Measurements from ENCODE around the gene GCN1.
"Not testable (repeated sequence)": the region's sequence is repeated elsewhere in the genome, so short reads cannot be mapped to it uniquely, and the experiment has no call there.

GCN1 gene

DNA sequence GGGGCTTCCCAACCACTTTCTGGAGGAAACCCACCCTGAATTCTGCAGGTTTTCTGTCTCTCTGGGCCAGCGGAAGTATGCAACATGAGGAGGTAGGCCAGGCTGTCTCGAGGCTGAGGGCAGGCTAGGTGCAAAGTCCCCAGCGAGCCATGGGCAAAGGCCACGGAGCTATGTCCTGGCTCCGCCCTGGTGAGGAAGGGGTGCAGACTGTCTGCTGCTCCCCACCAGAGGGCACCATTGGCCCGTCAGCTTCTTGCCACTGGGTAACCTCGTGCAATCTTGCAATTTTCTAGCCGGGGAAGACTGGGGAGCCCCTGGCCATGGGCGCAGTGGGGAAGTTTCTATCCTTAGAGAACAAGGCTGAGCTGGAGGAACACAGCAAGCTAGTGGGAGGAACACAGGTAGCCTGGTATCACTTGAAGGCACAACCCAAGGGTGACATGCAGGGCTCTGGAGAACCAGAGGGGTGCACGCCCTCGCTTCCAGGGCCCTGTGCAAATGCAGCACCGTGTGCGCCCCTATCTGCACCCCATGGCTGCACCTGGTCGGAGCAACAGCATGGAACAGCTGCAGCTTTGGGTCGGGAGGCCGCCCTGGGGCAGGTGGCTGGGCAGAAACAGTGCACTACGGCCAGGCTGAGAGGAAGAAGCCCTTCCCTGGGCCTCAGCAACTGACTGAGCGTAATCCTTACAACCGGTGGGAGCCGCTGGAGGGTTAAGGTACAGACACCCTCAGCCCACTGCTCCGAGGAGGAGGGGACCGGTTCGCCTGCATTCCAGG is 34.0 kb upstream of the GCN1 start:
- DNase-seq: peak; percentile 92

DNA sequence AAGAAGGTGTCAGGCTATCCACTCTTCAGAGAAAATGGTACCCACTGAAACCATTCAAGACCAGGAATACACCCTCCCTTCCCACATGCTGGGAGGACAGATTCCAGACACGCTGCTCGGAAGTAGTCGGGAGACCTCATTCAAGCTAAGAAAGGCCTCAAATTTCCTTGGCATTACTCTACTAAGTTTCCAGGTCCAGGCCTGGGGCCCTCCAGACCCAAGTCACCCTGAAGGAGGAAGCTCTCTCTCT is 33.5 kb upstream of the GCN1 start:
- DNase-seq: no peak

DNA sequence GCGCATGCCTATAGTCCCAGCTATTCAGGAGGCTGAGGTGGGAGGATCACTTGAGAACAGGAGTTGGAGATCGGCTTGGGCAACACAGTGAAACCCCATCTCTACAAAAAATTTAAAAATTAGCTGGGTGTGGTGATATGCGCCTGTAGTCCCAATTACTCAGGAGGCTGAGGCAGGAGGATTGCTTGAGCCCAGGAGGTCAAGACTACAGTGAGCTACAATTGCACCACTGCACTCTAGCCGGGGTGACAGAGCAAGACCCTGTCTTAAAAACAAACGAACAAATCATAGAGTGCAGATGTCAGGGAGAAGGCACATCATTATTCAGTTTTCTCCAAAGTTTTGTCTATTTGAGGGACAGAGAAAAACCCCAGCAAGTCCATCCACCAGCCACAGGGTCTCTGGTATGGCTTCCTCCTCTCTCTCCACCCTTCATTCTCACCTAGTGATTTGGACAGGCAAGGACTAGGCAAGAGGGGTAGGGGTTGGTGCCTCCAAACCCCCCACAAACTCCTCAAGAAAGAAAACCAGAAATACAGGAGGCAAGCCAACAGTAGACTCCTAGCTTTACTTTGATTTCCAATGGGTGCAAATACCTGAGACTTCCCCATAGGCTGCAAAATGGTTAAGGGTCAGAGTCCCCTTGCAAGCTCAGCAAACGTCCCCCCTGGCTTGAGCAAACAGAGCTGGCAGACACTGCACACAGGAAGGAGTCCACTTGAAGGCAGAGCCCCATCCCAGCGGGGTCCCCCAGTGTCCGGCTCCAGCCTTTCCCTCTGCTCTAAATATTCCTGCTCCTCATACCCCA is 32.9 kb upstream of the GCN1 start:
- no peak for DNase-seq

DNA sequence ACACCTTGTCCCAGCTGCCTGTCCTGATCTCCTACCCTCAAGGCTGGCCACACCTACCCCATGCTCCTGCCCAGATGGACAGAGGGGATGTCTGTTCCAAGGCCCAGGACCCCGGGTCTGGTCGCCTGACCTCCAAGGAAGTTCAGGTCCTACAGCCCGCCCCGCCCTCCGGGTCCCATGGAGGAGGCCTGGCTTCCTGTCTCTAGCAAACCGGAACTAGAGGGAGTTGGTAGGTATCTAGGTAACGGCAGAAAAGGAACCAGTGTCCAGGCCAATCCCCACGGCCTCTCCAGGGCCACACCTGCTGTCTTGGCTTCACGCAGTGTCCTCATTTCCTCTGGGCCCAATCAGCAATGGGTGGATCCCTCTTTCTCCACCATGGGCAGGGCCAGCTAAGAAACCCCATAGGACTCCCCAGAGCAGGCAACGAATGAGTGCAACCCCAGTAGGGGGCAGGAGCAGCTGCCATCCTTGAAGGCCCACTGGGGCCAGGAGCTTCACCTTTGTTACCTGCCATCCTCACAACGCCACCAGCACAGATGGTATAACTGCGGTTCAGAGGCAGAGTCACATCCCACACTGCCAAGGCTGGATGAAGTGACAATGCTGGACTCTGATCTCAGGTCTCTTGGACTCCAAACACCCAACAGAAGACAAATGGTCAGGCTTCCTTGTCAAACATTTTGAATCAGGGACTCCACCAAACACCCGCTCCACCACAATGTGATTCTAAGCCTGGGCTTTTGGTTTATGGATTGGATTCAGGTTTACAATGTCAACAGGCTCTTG is 31.5 kb upstream of the GCN1 start:
- DNase-seq: no peak

DNA sequence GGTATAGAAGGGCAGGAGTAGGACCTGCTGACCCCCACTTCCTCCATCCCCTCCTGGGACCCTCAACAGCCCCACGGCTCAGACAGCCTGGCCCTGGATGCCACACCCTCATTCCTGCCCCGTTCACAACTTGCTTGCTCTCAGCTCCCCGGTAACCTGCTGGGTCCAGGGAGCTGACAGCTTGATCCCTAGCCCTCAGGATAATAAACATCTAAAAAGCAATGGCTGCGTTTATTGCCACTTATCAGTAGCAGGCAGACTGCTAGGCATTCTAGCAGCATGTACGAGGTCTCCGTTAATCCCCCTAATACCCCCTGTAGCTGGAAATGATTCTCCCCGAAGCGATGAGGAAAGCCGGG is 30.7 kb upstream of the GCN1 start:
- no peak for DNase-seq

DNA sequence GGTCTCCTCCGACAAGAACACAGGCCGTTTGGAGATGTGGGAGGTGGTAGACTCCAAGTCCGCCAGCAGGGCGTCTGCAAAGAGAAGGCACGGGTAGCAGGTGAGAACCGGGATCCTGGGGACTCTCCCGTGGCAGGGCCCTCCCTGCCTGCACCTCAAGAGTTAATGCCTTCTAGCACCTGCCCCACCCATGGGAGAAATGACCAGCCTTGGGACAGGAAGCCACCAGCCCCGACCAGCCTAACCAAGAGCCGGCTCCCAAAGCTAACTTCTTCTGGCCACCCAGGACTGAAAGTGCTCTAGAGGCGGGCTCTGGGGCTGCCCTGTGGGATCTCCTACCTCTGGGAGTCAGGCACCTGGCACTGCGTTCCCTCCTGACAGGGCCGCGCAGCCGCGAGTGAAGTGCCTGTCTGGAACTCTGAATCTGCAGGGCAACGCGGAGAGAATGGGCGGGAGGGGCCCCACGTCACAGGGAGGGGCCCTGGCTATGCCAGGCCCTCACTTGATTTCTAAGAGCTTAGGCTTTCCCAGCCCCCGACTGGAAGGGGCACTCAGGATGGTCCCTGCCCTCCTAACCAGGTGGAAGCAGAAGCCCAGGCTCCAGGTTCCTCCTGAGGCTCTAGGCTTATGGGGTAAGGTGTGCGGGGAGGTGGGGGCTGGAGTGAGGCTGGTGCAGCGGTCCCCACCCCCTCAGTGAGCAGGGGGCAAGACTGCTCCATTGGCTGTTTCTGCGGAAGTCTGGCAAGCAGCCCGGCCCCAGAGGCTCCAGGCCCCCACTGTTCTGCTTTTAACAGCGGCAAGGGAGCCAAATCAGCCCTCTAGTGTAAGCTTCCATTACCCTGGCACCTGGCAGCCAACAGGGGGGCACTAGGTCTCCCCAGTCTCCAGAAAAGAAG is 30.0 kb upstream of the GCN1 start:
- no peak for DNase-seq

DNA sequence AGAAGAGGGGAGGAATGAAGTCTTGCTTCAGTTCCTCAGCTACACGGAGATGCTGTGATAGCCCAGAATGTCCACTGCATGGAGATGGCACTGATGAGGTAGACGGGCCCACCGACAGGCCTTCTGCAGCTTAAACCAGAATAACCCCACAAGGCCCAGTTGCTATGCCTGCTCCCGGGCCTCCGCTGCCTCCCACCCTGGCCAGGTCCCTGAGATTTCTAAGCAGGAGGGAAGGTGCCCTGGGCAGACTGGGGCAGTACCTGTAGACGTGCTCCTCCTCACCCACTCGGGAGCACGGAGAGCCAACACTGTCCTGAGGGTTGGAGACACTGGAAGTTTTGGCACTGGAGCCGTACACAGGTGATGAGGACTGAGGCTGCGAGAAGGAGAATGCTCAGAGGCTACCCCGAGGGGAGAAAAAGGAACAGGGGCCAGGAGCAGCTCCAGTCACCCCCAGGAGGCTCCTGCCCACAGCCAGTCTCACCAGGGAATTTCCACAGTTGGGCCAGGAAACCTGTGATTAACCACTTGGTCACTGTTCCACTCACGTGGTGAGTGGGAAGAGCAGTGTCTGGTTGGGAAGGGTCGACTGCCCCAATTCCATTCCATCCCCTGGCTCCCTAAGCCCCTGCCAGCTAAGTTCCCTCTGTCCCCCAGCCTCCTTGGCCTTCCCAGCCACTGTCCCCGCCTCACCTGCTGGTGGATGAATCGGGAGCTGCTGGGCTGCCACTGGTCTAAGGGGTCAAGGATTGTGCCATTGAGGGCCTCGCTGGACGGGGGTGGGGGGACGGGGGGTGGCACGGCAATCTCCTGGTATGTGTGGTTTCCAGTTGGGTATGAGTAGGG is 29.2 kb upstream of the GCN1 start:
- no peak for DNase-seq

DNA sequence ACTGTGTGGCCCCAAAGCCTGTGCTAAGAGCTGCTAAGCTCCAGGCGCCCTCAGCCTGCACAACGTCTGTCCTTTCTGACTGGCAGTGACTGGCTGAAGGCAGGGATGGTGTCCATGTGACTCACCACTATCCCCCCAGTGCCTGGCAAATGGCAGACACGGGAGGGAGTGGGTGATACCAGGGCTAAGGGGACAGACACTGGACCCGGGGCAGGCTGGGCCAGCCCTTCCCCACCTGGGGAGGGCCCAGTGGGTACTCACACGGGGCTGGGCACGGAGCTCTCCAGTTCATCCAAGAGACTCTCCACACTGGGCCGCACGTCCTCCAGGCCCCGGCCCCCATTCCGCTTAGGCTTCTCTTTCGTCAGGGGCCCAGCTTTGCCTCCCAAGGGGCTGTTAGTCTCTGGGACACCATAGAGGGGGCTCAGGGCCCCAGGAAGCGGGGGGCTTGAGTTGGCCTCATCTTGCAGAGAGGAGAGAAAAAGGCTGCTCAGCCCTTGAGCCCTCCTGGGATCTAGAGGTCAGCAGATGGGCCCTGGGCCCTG is 27.8 kb upstream of the GCN1 start:
- no peak for DNase-seq

DNA sequence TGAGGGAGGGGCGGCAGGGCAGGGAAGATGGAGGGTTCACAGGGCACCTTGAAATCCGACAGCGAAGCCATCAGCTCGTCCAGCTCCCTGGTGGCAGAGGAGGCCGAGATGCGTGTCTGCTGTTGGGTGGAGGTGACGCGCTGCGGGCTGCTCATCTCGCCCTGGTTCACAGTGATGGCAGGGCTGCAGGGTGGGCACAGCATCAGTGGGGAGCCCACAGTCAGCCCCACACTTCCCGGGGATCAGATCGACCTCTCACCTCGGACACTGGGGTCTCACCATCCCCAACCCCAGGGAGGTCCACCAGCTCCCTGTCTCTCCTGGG is 27.0 kb upstream of the GCN1 start:
- no peak for DNase-seq

DNA sequence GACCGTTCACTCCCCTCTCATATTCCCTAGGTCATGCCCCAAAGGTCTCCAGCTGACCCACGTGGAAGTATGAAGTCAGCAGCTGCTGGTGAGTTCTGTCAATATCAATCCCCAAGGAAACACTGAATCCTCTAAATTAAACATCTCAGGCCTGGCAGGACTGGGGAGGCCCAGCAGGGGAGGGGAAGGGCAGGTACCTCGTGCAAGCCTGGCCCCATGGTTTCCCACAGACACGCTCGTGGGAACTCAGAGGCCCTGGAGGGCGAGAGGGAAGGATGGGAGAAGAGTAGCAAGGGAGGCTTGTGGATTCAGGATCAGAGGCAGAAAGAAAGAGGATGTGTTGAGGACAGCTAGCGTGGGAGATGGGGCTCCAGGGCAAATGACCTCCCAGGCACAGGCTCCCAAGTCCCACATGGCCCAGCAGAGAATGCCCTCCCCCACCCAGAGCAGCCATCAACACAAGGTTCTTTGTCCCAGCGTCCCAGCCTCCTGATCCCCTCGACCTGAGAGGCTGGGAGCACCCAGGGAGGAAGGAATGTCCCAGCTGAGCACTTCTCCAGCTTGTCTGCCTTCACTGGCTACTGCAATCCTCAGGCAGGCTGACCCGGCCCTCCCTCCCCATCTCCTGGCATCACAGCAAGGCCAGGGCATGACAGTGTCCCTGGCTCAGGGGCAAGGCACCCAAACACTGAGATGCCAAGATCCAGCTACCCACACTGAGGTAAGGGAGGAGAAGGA is 26.5 kb upstream of the GCN1 start:
- DNase-seq: no peak

DNA sequence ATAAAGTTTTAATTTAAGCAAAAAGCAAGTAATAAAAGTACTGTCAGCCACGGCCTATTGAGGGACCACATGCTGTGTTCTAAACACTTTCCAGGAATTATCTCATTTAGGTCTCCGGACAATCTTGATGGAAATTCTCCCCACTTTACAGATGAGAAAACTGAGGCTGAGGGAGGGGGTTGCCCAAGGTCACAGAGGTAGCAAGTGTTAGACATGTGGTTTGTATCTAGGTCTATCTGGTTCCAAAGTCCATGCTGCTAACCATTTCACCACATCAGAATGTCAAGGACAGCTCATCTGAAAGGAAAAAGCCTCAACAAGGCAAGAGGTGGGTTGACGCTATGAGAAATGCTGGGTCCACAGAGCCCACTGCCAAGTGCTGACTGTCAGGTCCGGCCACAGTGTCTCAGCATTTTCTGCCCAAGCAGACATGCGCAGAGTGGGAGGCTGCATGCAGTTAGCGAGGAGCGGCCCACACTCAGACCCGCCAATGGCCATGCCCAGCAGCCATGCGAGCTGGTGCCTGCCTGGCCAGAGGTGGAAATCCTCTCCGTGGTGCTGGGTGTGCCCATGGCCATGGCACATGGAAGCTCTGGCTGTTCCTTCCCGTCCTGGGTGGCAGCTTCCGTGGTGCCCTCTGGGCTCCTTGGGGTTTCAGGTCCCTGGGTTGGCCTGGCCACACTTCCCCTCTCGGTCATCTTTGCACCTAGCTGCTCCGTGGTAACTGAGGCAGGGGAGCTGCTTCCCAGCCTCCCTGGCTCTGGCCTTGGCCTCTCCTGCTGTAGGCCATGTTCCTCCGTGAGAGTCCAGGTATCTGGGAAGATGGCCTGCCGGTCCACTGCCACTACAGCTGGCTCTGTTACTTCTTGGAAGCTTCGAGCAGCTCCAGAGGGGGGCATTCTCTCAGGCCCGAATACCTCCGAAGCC is 24.4 kb upstream of the GCN1 start:
- DNase-seq: no peak

DNA sequence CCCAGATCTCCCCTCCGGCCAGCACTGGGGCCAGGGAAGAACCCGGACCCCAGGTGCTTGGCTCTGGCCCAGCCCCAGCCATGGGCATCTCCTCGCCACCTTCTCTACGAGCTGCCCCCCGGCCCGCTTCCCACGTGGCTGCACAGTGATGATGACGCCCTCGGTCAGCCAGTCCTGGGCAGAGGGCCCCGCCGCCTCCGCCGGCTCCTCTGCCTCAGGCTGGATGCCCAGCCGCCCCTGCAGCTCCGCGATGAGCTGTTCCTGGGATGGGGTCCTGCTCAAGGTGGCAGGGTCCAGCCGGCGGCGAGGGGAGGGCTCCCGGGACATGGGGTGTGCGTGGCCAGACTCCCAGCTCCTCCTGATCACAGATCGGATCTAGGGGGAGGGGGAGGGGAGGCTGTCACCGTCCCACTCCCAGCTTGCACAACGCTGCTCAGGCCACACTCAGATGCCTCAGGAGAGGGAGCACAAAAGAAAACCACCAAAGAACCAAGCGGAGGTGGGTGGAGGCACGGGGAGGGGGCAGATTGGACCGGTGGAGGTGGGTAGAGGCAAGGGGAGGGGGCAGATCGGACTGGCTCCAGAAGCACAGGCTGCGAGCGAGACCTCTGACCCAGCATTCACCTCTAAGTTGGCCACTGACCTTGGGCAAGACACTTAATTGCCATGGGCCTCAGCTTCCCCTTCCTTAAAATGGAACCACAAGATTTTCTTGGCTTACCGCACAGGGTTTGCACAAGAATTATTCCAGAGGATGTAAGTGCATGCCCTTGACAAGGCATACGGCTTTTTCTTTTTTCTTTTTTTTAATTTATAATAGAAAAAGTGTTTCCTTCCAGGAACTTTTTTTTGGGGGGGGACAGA is 22.5 kb upstream of the GCN1 start:
- DNase-seq: no peak

DNA sequence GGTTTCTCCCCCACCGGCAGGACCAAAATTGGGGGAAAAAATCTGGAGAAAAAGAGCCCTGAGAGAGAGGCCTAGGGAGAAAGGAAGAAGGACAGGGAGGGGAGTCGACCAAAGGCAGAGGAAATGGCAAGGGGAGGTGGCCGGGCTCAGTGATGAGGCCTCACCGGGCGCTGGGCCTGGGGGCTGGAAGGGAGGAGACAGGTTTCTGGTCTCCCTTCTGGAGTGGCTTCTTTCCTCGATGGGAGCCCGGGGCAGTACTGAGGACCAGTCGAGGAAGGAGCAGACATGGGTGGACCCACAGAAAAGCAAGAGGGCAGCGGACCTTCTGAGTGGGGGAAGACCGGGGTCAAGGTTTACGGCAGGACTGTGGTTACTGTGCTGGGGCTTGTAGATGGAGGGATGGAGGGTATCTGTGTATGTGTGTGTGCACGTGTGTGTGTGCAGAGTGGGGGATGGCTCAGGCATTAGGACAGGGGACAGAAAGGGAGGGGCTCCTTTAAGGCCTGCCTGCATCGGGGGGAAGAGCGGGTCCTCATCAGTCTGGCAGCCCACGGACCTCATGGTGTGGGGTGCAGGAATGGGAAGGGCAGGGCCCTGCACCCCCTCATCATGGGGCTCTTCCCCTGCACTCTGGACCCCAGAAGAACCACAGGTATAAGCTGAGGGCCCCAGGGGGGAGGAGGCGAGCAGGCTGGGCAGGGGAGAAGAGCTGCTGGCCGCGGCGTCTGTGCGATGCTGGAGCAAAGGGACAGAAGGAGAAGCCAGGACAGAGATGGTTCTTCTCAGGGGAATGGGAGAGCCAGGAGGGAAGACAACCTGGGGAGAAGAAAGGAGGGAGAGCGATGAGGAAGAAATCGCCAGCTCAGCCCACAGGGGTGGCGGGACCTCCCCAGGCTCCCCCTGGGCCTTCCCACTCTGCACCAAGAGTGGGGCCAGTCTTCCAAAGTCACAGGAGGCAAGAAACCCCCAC is 21.5 kb upstream of the GCN1 start:
- no peak for DNase-seq

DNA sequence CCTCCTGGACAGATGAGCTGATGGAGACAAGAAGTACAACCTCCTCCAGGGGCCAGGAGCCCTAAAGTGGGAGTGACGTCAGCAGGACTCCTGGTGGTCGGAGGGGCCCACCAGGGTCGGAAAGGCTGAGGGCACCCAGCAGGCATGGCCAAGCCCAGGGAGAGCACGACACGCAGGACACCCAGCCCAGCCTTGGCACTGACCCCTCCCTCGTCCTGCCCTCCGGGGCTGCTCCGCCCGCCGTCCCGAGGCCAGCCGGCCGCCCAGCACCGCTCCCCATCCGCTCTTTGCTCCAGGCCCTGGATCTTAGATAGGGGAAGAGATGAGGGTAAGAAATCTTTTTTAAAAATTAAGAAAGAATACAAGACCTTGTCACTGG is 20.8 kb upstream of the GCN1 start:
- DNase-seq: no peak

DNA sequence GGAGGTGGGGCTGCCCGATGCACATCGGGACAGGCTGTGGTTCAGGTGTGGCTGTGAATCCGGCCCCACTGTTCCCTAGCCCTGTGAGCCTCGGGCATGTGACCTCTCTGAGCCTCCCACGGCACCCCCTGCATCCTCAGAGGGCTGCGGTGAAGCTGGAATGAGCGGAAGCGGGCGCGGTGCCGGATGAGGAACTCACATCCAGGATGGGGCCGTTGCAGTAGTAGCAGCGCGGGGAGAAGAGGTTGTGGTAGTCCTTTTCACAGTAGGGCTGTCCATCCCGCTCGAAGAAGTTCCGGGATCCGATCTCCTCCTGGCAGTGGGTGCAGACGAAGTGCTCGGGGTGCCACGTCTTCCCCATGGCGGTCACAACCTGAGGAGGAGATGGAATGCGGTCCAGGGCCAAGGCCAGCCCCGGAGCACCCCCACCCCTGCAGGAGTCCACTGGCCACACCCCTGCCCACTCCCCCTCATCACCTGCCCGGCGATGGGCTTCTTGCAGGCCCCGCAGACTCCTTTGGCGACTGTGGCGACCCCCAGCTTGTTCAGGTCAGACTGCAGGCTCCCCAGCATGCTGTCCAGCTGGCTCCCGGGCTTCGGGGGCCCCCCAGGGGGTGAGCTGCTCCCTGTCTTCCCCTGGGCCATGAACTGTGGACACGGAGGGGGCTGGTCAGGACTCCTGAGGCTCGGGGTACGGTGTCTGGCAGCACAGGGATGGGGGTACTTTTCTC is 20.3 kb upstream of the GCN1 start:
- DNase-seq: no peak

DNA sequence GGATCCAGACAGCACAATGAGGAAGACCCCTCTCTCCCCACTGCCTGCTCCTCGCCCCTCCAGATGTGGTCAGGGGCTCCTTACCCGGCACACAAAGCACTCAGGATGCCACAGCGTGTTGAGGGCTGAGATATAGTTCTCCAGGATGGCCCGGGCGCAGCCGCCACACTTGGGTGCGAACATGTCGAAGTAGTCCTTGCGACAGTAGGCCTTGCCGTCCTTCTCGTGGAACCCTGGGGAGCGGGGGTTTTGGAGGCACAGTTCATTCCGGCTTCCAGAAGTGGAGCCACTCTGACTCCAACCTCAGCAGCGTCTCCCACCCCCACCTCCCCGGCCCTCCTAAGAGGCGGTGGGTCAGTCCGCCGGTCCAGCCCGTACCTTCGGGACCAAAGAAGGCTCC is 19.2 kb upstream of the GCN1 start:
- DNase-seq: no peak

DNA sequence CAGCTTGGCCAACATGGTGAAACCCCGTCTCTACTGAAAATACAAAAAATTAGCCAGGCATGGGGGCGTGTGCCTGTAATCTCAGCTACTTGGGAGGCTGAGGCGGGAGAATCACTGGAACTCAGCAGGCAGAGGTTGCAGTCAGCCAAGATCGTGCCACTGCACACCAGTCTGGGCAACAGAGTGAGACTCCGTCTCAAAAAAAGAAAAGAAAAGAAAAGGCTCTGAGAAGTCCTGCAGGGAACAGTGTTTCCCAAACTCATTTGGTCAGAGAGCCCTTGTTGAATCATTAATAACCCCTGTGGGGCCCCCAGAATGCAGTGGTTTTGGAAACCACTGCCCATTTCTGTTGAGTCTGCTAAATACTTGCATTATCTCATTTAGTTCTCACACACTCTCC is 18.7 kb upstream of the GCN1 start:
- not testable (repeated sequence) for DNase-seq
